NCI-H2171 (cell line): ENCODE data around the gene TUBB.

ENCODE experiments used
- DNase-seq: peaks from one replicate; lab custom pipeline; 2025; lab: John Stamatoyannopoulos, UW

TUBB gene

GRCh38 chr6:30719791-30720737 is at the start of gene TUBB:
TUBB (plus strand) TSS chr6:30720352; CDS start chr6:30720507, 155 bp downstream.
- DNase-seq, result peak; percentile 94

DNA sequence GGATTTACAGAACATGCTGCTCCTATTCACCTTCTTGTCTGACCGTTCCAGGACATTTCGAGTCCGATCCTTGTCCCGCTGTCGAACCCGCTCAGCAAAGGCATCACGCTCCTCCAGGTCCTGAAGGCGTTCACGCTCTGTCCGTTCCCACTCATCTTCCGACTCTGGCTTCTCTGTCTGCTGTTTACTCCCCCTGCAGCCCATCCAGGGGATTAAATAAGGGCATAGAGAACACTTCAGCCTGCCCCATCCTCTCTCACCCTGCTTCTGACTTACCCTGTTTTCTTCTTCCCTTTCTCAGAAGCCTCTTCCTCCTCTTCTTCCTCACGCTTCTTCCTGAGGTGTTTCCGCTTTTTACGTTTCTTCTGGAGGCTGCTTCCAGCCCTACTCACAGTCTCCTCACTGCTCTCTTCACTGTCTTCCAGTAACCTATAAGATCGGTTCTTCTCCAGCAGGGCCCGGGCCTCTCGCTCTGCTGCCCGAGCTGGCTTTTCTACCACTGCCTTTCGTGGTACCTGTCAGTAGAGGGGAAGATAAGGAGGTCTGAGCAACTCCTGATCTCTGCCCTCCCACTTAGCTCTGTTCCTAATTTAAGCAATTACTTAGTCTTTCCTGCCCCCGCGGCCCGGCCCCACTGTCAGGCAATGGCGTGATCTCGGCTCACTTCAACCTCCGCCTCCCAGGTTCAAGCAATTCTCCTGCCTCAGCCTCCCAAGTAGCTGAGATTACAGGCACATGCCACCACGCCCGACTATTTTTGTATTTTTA is 49.2 kb upstream of the TUBB start:
- no peak for DNase-seq

- peak; percentile 88 for DNase-seq
These were observed 47.5 kb upstream of the TUBB start, which contains the start of gene DHX16 for GRCh38 chr6:30672445-30673253. DHX16 (minus strand) TSS chr6:30673006; CDS start chr6:30672841, 165 bp downstream.

- no peak for DNase-seq
These were observed 43.4 kb upstream of the TUBB start for GRCh38 chr6:30676660-30677285.

- no peak for DNase-seq
These were observed 41.0 kb upstream of the TUBB start for GRCh38 chr6:30678964-30679726.

GRCh38 chr6:30679765-30680535 is 40.2 kb upstream of the TUBB start:
- no peak for DNase-seq

DNA sequence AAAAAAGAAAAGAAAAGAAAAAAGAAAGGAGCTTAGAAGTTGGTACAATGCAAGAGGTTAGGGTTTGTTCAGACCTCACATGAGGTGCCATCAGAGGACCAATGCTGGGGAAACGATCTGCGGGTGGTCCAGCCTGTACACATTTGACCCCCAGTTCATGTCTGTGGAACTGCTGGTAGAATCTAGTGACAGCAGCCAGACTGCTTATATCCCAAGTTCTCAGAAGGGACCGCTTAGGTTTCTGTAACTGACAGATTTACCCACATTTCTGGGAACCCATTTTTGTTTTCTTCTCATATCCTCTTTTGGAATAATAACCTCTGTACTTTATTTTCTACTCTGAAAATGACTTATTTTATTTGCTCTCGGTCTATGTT is 38.4 kb upstream of the TUBB start:
- no peak for DNase-seq

GRCh38 chr6:30682143-30683117 is 37.7 kb upstream of the TUBB start:
- DNase-seq, result no peak

GRCh38 chr6:30683183-30683979 is 36.8 kb upstream of the TUBB start:
- no peak for DNase-seq

DNA sequence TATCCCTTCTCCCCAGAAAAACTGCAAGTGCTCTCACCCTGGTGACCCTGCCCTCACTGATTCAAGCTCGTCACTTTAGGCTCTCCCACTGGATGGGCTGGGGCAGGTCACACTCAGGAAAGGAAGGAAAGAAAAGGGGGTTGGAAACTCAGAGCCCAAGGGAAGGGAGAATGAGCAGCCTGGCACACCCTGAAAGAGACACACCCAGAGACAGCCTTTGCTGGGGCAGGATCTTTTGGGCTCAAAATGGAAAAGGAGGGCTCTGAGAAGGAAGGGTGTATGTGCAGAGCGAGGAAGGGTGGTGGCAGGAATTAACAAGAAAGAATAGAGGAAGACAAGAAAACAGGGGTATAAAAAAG is 36.2 kb upstream of the TUBB start:
- no peak for DNase-seq

DNA sequence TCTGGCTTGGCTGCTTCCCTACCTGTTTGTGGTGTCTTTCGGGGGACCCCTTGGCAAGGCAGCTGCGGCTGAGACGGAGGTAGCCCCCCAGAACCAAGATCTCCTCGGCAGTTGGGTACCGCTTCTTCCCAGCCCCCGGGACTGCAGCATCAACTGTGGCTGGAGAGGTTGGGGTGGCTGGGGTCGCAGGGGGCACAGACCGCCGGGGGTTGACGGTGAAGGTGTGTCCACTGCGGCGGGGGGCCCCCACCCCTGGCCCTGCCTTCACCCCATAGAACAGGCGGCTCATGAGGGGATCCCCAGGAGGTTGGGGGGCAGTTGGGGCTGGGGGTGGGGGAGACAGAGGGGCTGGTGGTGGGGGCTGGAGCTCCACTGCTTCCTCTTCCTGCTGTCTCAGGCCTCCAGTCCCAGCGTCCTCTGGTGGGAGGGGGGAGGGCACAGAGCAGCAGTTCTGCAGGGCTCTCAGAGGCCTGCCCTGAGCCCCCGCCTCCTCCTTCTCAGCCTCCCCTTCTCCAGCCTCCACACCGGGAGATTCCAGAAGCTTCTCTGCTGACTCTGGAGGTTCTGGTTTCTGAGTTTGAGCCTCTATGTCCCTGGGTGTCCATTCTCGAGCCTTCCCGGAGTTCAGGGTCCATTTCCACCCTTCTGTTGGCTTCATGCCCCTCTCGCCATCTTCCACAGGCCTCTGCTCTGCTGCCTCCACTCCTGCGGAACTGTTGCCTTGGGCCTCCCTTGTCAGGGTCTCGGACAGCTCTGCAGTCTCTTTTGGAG is 35.6 kb upstream of the TUBB start:
- DNase-seq, result no peak

GRCh38 chr6:30685157-30686008 is 34.8 kb upstream of the TUBB start:
- DNase-seq, result no peak

- no peak for DNase-seq
These were observed 33.9 kb upstream of the TUBB start, which contains the start of gene PPP1R18 for GRCh38 chr6:30686009-30686907. PPP1R18 (minus strand) TSS chr6:30686645; CDS start chr6:30686018, 627 bp downstream.

DNA sequence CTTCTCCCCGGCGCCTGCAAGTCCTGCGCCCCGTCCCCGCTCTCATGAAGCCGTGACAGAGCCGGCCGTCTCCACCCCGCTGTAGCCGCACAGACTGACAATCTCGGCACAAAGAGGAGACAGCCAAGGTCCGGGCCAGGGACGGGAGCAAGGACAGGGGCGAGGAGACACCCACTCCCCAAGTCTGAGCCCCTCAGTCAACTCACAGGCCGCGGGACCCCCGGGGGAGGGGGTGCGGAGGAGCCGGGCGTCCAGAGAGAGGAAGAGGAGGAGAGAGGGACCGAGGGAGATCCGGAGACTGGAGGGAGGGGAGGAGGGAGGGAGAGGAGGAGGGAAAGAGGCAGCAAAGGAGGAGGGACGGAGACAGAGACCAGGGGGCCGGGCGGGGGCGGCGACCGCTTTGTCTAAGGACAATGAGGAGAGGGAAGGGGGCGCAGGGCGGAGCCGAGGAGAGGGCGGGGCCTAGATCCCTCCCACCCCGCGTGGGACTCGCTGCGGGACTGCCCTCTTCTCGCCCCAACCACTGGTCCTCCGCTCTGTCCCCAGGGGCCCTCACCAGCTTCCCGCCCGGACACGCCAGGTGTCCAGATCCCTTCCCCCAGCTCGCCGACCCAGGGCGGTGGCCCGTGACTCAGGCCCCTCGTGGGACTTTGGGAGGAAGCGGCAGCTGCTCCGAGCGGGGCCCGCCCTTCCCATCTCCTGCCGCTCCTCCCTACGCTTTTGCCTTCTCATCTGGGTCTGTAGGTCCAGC is 33.1 kb upstream of the TUBB start:
- DNase-seq, result peak; percentile 79
